ENCODE measurements around the gene SZRD1. TPM values are rescaled to one million over a fixed set of nuclear protein-coding genes. Genes with fewer than 3 reads are reported as not detected.

The SZRD1 gene
- total RNA-seq, 1 experiment from 2014 or later: 175 TPM

GRCh38 chr1:16433030-16433429 lies 66.0 kb downstream of the SZRD1 start:
- BruUV-seq (replicated peaks): no TSS peak

GRCh38 chr1:16434007-16434406 lies 67.0 kb downstream of the SZRD1 start:
- intact Hi-C loops (cut with micrococcal nuclease; ENCODE audit: unreplicated experiment) (no loop called here), in situ Hi-C loops (cut with HindIII; ENCODE audit: low pct_unique_long_range_greater_than_20kb, low sequenced_read_pairs) (no loop called here)
- no peak for ATAC-seq
- H3K4me3 ChIP-seq (ENCODE audit: low read depth in 2 of 2, low read length in 2 of 2): no peak overlapping the region
- no peak overlapping the region for H3K27ac ChIP-seq (ENCODE audit: low read length)
- BruUV-seq (replicated peaks): no TSS peak
- H3K36me3 ChIP-seq (ENCODE audit: control insufficient read depth, insufficient read depth, low read length): no peaks in the 10 kb centered on the region
- ChIA-PET POLR2A (interaction anchor here (0.6 kb wide), 1 partner anchor 43 kb away, joined by 5 read pairs; no protein-coding TSS in a partner anchor), CTCF (no interaction called here)
- DNase-seq (ENCODE audit: low read depth, low spot score): no peak
- no peaks in the 10 kb centered on the region for H3K27me3 ChIP-seq (ENCODE audit: control insufficient read depth, insufficient read depth, low read length)
- H3K9me3 ChIP-seq (ENCODE audit: control insufficient read depth, insufficient read depth, low read depth, low read length): no peaks in the 10 kb centered on the region
- H3K4me1 ChIP-seq (ENCODE audit: control insufficient read depth, insufficient read depth, low read length): no peaks in the 10 kb centered on the region
- TF ChIP-seq CTCF (IDR thresholded peaks at IDR 0.05) (no peak), TCF7L2 (IDR thresholded peaks at IDR 0.05; ENCODE audit: low read depth, low read length) (no peak), SIN3A (IDR thresholded peaks at IDR 0.05; ENCODE audit: borderline replicate concordance, insufficient read depth, low read depth, low read length) (no peak), POLR2AphosphoS5 (IDR thresholded peaks at IDR 0.05; ENCODE audit: low read depth, low read length) (no peak), REST (IDR thresholded peaks at IDR 0.05; ENCODE audit: insufficient read depth in 1 of 2, low read depth in 2 of 2, low read length in 1 of 2) (no peak)

More at GRCh38 chr1:16433030-16433429, 66.0 kb downstream of the SZRD1 start:
- ATAC-seq (no peak), DNase-seq (ENCODE audit: low read depth, low spot score) (no peak)
- intact Hi-C loops (cut with micrococcal nuclease; ENCODE audit: unreplicated experiment): no loop called here
- no peak overlapping the region for H3K4me3 ChIP-seq (ENCODE audit: low read depth in 2 of 2, low read length in 2 of 2)
- H3K27me3 ChIP-seq (ENCODE audit: control insufficient read depth, insufficient read depth, low read length): no peaks in the 10 kb centered on the region
- H3K27ac ChIP-seq (ENCODE audit: low read length): no peak overlapping the region
- in situ Hi-C loops (cut with HindIII; ENCODE audit: low pct_unique_long_range_greater_than_20kb, low sequenced_read_pairs): no loop called here
- H3K36me3 ChIP-seq (ENCODE audit: control insufficient read depth, insufficient read depth, low read length): no peaks in the 10 kb centered on the region
- no peaks in the 10 kb centered on the region for H3K9me3 ChIP-seq (ENCODE audit: control insufficient read depth, insufficient read depth, low read depth, low read length)
- H3K4me1 ChIP-seq (ENCODE audit: control insufficient read depth, insufficient read depth, low read length): no peaks in the 10 kb centered on the region
- ChIA-PET POLR2A (interaction anchor here (0.5 kb wide), 1 partner anchor 49 kb away, joined by 13 read pairs; no protein-coding TSS in a partner anchor), CTCF (no interaction called here)
- TF ChIP-seq TCF7L2 (IDR thresholded peaks at IDR 0.05; ENCODE audit: low read depth, low read length) (no peak), POLR2AphosphoS5 (IDR thresholded peaks at IDR 0.05; ENCODE audit: low read depth, low read length) (no peak), CTCF (IDR thresholded peaks at IDR 0.05) (no peak), REST (IDR thresholded peaks at IDR 0.05; ENCODE audit: insufficient read depth in 1 of 2, low read depth in 2 of 2, low read length in 1 of 2) (no peak), SIN3A (IDR thresholded peaks at IDR 0.05; ENCODE audit: borderline replicate concordance, insufficient read depth, low read depth, low read length) (no peak)

All from Panc1 (cell line).